Left cardiac atrium (tissue), 4 donors: ENCODE results near the gene WAPL. TPM values are rescaled to one million over a fixed set of nuclear protein-coding genes. Genes with fewer than 3 reads are reported as not detected.
A peak's percentile ranks its signal among the peaks of the same experiment; 100 is the strongest.
"Not testable (repeated sequence)": the region's sequence is repeated elsewhere in the genome, so short reads cannot be mapped to it uniquely, and the experiment has no call there.

Experiments used
- ATAC-seq, 2 donors: fragments of 200-7000 bp; cut with Tn5 transposase; one replicate each; pipeline ENCODE4 v1.9.1; 2020; ENCODE audit warnings: mild to moderate bottlenecking in 2 of 2, moderate library complexity in 2 of 2
- DNase-seq: peaks from one replicate; pipeline ENCODE4 v3.0.0-alpha.2; 2020
- intact Hi-C, 2 donors: fragments of 100-400 bp; cut with DNase I; formaldehyde crosslinking; loops; one replicate each; pipeline versions ENCODE4 v1.14.1 to v1.15.1; 2022 to 2023
- long read RNA-seq: library from polyadenylated mRNA; unstranded; transcript quantifications from one replicate; pipeline ENCODE4 v2.0.0, GENCODE V29; 2021
- total RNA-seq, 2 donors: library from RNA; stranded (reverse); fragmentation: NEBNext Ultra II Directional; extraction: Animal tissue kit (Norgen Biotek cat#: 25700); gene quantifications; one replicate each; pipeline ENCODE4 v1.2.1, GENCODE V29; 2021
- donor health status: DM: no; HTN: yes; CAD: no.
- donor health status: DM: no; HTN: yes; CAD: no; lungs with severe emphysema.
- donor health status: DM: yes; HTN: yes; CAD: no.
- donor health status: Dilated cardiomyopathy.

Gene WAPL, protein sequence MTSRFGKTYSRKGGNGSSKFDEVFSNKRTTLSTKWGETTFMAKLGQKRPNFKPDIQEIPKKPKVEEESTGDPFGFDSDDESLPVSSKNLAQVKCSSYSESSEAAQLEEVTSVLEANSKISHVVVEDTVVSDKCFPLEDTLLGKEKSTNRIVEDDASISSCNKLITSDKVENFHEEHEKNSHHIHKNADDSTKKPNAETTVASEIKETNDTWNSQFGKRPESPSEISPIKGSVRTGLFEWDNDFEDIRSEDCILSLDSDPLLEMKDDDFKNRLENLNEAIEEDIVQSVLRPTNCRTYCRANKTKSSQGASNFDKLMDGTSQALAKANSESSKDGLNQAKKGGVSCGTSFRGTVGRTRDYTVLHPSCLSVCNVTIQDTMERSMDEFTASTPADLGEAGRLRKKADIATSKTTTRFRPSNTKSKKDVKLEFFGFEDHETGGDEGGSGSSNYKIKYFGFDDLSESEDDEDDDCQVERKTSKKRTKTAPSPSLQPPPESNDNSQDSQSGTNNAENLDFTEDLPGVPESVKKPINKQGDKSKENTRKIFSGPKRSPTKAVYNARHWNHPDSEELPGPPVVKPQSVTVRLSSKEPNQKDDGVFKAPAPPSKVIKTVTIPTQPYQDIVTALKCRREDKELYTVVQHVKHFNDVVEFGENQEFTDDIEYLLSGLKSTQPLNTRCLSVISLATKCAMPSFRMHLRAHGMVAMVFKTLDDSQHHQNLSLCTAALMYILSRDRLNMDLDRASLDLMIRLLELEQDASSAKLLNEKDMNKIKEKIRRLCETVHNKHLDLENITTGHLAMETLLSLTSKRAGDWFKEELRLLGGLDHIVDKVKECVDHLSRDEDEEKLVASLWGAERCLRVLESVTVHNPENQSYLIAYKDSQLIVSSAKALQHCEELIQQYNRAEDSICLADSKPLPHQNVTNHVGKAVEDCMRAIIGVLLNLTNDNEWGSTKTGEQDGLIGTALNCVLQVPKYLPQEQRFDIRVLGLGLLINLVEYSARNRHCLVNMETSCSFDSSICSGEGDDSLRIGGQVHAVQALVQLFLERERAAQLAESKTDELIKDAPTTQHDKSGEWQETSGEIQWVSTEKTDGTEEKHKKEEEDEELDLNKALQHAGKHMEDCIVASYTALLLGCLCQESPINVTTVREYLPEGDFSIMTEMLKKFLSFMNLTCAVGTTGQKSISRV (N-terminal part only)
- 10 to 100 TPM; 20.4 to 25.1 TPM for total RNA-seq
- long read RNA-seq, partial matches to known transcripts: 17 of 19 reads
- long read RNA-seq, other reads (novel, unspliced or antisense): 2 of 19 reads

DNA sequence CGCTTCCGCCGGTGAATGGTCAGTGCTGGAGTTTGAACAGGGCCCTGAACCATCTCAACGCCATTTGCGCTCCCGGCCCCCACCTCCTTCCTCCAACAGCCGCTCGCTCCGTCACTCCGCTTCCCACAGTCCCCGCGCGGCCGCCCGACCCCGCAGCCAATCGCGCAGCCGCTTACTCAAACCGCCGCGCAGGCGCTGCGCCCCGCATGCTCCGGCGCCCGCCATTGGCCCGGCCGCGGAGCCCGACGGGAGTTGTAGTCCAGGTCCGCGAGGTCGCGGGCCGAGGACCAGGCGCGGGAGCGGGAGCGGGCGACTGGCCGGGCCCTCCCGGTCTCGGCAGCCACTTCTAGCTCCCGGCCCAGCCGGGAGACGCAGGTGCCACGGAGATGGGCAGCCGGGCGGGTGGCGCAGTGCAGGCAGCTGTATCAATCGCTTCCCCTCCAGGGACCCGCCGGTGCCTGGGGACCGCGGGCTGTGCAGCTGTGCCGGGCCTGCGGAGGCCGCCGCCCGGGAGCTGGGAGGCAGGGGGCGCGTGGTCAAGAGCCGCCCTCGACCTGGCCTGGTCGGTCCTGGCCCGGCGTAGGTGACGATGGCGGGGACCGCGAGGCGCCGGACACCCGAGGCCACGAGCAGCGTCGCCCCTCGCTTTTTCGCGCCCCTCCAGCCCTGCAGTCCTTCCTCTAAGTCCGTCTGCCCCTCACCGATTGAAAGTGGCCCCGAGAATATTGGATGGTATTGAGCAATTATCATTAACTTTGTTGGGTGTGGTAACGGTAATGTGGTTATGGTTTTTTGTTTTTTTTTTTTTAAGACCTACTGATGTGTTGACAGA is at the start of gene WAPL:
Gene WAPL (minus strand): TSS at position 115 of the 832 bp plus-strand sequence. CDS start 3,723 bp downstream, outside the sequence.
- ATAC-seq (peak; percentile 98 to 99), DNase-seq (peak; percentile 96)
- intact Hi-C loops: no loop called here

DNA sequence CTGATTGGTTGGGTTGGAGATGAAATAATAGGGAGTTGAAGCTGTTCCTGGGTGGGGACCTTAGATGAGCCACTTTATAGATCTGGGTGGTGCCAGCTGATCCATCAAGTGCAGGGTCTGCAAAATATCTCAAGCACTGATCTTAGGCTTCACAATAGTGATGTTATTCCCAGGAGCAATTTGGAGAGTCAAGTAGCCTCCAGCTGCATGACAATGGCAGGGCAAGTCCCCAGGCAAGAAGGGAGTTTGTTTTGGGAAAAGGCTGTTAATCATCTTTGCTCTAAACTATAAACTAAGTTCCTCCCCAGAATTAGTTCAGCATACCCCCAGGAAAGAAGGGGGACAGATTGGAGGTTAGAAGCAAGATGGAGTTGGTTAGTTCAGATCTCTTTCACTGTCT is 47.7 kb upstream of the WAPL start:
- ATAC-seq (no peak), DNase-seq (no peak)
- intact Hi-C loops: no loop called here

DNA sequence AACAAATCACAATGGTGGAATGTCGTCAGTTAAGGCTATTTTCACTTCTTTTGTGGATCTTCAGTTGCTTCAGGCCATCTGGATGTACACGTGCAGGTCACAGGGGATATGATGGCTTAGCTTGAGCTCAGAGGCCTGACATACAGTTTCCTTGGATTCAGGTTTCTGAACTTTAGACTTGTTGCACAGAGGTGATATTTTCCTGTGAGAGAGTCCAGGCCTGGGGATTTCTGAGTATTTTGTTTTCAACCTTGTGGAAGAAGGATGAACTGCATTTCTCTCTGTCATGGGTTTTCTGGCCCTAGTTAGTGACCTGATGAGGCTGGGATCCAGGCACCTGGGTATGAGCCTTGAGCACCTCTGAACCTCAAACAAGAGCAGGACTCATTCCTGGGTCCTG is 44.9 kb upstream of the WAPL start:
- DNase-seq, intact Hi-C loops, ATAC-seq: not testable (repeated sequence)

DNA sequence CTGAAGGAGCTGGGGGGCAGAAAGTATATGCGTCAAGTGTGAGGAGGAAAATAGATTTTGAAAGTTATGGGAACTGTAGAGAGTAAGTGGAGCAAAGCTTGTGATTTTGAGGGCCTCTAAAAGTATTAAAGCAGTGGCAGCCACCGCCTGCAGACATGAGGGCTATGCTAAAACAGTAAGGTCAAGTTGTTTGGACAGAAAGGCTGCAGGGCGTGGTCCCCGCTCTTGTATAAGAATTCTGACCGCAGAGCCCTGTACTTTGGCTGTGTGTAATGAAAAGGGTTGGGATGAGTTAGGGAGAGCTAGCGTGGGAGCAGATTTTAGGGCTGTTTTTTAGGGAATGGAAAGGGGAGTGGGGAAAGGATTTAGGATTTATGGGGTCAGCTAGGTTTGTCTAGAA is 41.7 kb upstream of the WAPL start:
- ATAC-seq, DNase-seq, intact Hi-C loops: not testable (repeated sequence)

DNA sequence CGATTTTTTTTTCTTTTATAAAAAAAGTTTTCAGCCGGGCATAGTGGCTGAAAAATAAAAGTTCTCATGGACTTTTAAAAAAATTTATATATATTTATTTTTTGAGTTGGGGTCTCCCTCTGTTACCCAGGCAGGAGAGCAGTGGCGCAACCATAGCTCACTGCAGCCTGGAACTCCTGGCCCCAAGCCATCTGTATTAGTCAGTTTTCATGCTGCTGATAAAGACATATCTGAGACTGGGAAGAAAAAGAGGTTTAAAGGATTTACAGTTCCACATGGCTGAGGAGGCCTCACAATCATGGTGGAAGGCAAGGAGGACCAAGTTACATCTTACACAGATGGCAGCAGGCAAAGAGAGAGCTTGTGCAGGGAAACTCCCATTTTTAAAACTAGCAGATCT is 37.1 kb upstream of the WAPL start:
- peak in 1 of 2 donors; percentile 67 for ATAC-seq
- intact Hi-C loops, DNase-seq: not testable (repeated sequence)

DNA sequence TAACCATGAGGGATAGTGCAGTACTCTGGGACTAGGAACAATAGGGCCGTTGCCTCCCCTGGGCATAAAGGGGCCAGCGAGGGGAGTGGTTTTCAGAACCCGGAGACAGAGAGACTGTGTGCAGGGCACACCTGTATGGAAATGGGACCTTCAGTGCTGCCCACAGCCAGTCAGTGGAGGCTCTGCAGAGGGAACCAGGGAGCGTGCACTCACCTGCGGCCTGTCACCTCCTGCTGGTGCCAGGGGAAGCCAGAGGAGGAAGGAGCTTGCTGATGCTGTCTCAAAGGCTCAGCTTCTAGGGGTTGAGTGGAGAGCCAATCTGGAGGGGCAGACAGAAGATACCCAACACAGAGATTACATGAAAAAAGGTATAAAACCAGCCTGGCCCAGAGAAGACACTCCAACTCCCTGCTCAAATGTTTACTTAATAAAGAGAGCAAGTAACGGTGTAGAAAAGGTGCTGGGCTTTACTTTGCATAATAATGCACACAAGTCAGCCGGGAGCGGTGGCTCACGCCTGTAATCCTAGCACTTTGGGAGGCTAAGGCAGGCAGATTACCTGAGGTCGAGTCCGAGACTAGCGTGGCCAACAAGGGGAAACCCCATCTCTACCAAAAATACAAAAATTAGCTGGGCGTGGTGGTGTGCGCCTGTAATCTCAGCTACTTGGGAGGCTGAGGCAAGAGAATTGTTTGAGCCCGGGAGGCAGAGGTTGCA is 35.5 kb upstream of the WAPL start:
- intact Hi-C loops: no loop called here
- DNase-seq (no peak), ATAC-seq (no peak)

DNA sequence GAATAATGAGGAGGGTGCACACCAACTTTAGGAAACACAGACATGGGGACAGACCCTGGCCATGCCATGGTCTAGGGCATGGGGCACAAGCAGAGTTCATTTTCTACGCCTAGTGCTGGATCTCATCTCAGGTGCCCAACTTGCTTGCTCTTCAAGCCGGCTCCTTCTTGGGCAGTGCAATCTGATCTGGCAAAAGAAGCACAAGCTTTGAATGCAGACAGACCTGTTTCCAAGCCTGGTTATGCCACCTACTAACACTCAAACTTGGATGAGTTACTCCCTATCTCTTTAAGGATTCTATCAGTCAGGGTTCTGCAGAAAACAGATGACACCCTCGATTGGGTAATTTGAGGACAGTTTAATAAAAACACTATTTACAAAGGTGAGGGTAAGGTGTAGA is 34.9 kb upstream of the WAPL start:
- DNase-seq: no peak
- no peak for ATAC-seq
- intact Hi-C loops: no loop called here

DNA sequence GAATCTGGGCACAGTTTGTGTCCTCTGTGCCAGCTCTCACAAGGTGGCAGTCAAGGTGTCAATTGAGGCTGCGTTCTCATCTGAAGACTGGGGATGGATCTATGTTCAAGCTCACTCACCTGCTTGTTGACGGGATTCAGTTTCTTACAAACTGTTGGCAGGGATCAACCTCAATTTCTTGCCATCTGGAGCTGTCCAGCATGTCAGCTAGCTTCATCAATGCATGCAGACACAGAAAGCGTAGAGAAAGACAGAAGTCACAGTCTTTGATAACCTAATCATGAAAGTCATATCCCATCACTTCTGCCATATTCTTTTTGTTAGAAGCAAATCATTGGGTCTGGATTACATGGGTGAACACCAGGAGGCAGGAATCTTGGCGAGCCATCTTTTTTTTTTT is 32.0 kb upstream of the WAPL start:
- no peak for DNase-seq
- intact Hi-C loops: no loop called here
- ATAC-seq: no peak

DNA sequence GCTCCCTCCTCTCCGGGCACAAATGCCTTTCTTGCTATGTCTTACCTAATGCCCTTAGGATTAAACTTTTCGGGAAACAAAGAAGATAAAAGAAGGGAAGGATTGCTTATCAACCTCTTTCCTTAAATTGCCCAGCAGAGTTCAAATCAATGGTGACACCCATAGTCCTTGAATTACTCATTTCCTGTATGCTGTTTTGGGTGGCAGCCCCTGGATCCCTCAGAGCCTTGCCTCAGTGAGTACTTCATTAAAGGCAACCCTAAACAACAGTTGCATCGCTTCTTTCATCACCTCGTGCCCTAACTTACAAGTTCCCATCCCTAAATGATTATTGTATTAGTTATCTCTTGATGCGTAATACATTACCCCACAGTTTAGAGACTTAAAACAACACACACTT is 31.6 kb upstream of the WAPL start:
- intact Hi-C loops: no loop called here
- DNase-seq: no peak

DNA sequence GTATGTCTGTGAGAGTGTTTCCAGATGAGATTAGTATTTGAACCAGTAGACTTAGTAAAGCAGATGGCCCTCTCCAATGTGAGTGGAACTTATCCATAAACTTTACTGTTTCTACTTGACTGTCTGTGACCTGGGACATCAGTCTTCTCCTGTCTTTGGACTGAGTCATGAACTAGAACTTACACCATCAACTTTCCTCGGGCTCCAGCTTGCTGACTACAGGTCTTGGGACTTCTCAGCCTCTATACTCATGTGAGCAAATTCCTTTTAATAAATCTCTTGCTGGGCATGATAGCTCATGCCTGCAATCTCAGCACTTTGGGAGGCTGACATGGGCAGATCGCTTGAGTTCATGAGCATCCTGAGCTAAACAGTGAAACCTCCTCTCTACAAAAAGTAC is 25.7 kb upstream of the WAPL start:
- intact Hi-C loops: no loop called here
- ATAC-seq: no peak
- DNase-seq: no peak

More for the DNA sequence above, 31.6 kb upstream of the WAPL start:
- no peak for ATAC-seq

DNA sequence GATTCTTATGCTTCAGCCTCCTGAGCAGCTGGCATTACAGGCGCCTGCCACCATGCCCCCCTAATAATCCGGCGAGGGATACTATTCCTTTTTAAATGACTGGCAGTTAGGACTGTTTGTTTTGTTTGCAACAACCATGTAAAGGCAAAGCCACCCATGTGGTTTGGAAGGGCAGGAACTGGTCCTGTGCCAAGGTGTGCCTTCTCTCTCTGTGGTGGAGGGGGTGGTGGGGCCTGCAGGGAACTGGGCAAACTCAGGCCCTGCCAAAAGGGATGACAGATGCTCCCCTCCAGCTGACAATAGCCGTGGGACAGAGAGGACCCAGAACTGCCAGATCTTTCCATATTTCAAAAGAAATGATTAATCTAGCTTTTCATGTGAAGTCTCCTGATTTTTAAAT is 23.5 kb upstream of the WAPL start:
- DNase-seq (no peak), ATAC-seq (no peak)
- intact Hi-C loops: no loop called here

DNA sequence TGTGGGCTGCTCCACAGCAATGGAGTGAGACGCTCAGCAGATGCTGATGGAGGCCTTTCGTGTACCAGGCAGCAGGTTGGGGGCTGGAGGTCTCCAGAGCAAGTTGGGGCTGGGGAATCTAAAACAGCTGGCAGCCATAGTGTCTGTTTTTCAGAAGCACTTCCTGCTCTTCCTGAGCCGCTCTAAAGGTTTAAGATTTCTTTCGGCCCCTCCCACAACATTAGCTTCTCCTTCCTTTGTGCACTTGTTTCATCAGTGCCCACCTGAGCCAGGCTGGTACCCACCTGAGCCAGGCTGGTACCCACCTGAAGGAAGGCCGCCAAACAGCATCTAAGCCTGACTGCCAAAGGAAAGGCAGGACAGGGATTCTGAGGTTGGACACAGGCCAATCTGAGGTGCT is 18.4 kb upstream of the WAPL start:
- DNase-seq: no peak
- intact Hi-C loops: no loop called here
- ATAC-seq: no peak

DNA sequence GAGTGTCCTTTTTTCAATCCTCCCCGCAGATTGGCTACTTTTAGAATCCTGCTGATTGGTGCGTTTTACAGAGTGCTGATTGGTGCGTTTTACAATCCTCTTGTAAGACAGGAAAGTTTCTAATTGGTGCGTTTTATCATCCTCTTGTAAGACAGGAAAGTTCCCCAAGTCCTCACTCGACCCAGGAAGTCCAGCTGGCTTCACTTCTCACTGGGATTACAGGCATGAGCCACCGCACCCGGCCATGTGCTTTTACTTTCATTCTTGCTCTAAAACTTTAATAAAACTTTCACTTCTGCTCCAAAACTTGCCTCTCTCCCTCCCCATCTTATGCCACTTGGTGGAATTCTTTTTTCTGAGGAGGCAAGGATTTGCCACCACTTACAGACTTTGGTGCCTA is 17.0 kb upstream of the WAPL start:
- intact Hi-C loops: no loop called here
- DNase-seq (no peak), ATAC-seq (no peak)

DNA sequence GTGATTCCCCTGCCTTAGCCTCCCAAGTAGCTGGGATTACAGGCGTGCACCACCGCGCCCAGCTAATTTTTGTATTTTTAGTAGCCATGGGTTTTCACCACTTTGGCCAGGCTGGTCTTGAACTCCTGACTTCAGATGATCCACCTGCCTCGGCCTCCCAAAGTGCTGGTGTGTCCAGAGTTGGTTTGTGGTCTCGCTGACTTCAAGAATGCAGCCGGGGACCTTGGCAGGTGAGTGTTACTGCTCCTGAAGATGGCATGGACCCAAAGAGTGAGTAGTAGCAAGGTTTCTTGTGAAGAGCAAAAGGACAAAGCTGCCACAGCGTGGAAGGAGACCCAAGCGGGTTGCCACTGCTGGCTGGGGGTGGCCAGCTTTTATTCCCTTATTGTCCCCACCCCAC is 16.4 kb upstream of the WAPL start:
- ATAC-seq, DNase-seq, intact Hi-C loops: not testable (repeated sequence)

DNA sequence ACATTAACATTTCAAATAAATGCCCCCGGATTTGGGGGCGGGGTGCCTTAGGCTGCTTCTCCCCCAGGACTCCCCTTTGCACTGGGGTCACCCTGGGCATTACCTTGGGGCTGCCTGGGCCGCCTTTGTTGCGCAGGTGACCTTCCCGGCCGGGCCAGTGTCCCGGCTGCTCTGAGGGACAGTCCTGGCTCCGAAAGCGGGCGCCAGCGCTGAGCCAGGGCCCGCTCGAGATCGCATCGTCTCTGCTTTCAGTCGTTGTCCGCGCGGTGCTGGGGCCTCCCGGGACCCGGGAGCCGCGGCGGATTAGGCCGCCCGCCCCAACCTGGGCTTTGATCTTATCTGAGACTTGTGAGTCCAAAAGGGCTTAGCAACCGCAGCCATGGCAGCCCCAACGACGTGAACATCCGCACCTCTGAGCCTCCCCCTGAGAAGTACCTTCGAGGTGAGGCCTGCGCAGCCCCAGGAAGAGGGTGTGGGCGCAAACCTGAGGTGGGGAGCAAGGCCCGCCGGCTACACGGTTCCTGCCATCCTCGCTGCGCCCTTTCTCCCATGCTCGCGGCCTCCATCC is 14.8 kb upstream of the WAPL start:
- intact Hi-C loops: no loop called here
- ATAC-seq (no peak), DNase-seq (no peak)

DNA sequence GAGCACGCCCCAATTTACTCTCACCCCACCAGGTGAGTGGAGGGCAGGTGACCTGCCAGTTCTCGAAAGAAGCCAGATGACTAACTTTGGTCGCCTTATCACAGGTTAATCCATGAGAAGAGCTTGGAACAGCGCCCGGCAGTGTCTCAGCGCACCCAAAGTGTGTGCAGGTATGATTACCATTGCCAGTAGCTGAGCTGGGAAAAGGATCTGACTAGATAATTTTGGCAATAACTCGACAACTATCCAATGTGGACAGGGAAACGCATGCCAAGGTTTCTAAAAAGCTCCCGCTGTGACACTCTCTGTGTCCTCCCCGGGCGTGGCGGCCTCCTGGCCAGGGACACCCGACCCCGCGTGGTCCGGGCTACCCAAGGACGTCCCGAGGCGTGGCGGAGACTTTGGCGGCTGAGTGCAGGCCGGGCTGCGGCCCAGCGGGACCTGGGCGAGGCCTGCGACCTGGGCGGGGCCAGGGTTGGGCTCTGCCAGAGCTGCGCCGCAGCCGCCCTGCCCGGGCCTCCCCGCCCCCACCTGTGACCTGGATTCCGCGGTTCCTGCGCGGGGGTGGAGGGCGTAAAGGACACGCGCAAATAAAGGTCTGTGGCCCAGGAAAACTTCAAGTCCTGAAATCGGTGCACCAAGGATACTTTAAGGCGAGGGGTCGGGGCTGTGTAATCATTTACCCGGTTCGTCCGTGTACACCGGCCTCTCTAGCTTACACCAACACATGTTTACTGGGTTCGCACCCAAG is 13.7 kb upstream of the WAPL start:
- peak; percentile 95 to 98 for ATAC-seq
- intact Hi-C loops: no loop called here
- peak; percentile 86 for DNase-seq

DNA sequence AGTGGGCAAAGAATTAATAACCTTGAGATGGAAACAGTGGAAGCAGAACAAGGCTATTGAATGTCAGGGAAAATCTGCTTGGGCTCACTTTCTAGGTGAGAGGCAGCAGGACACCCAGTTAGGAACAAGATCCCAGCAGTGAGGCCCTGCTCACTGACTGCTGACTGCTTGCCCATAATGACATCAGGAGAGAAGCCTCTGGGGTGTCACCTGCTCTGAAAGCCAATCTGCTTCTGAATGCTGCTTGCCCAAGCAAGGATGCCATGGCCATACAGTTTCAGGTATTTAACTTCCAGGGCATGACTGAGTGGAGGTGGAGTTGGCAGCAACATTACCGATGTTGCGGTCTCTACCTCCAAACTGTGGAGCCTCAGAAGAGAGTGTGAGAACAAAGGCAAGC is 11.7 kb upstream of the WAPL start:
- ATAC-seq (no peak), DNase-seq (no peak)
- intact Hi-C loops: no loop called here
